ENCODE measurements around the gene DCUN1D4.
A peak's percentile ranks its signal among the peaks of the same experiment; 100 is the strongest.

DCUN1D4 gene

DNA sequence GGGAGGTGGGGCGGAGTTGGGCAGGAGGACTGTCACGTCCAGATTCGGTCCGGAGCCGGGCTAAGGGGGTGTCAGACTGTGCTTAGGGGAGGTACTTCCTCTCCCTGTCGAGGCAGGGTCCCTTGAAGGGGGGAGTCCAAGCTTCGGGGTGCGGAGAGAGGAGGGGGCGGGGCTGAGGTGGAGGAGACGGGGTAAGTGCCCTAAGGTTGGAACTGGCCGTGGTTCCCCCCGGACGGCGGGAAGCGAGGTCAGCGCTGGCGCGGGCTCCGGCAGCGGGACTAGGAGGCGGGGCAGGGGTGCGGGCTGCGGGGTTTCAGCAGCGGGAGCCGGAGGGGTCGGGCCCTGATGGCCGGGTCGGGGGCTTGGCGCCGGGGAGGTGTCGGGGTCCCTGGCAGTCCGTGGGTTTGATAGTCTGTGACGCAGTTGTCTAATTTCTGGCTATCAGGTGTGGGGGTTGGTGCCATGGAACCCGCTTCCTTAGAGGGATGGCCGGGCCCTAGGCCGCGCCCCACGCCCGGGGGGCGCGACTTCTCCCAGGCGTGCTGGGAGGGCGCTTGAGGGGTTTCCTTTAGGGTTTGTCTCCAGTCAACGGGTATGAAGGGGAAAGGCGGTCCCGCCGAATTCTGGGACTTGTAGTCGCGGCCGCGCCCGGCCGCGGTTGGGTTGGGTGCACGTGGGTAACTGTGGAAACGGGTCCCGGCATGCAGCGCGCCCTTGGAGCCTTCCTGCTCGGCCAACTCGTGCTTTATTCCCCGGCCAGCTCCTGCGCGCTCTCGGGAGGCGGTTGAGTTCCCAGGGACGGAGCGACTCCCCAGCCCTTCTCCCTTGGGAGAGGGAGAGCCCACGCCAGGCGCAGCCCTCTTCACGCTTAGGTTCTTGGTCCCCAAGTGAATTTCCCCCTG, 1.5 kb downstream of the DCUN1D4 start:
- H4K91ac ChIP-seq (ENCODE audit: low read length) = peak overlapping the region; percentile 30
- H3K18ac ChIP-seq (ENCODE audit: low read depth in 1 of 2, low read length in 2 of 2) = peak overlapping the region; percentile 79 to 90
- peak overlapping the region in 1 of 2 experiments; percentile 91 for H3K14ac ChIP-seq (ENCODE audit: low read length in 2 of 2)
- H3K9ac ChIP-seq (ENCODE audit: low read length) = peak overlapping the region; percentile 88
- no peak overlapping the region for H2BK12ac ChIP-seq (ENCODE audit: low read length in 2 of 2)
- no peaks in the 10 kb centered on the region for H3K27me3 ChIP-seq (ENCODE audit: control insufficient read depth in 1 of 2, insufficient read depth in 1 of 2, low read length in 2 of 2)
- peaks cover 5% of the 10 kb centered on the region for H3K4me1 ChIP-seq (ENCODE audit: control insufficient read depth, insufficient read depth, low read depth, low read length)
- peak overlapping the region; percentile 49 for H2BK120ac ChIP-seq (ENCODE audit: low read depth, low read length)
- peak overlapping the region in 1 of 2 experiments; percentile 80 for H3K23ac ChIP-seq (ENCODE audit: low read length in 2 of 2)
- H3K4me3 ChIP-seq (ENCODE audit: insufficient read depth in 1 of 2, low read depth in 1 of 2, low read length in 2 of 2) = peak overlapping the region; percentile 79 to 86
- no peak overlapping the region for H2AK5ac ChIP-seq (ENCODE audit: low read length, severe bottlenecking)
- peak overlapping the region; percentile 90 for H2BK15ac ChIP-seq (ENCODE audit: low read depth, poor library complexity, severe bottlenecking)
- H3K9me3 ChIP-seq (ENCODE audit: control insufficient read depth, low read length) = no peaks in the 10 kb centered on the region
- no peak overlapping the region for H2BK5ac ChIP-seq (ENCODE audit: low read depth, low read length, poor library complexity, severe bottlenecking)
- peak; percentile 96 for DNase-seq
- peak overlapping the region; percentile 94 for H2AFZ ChIP-seq (ENCODE audit: low read depth, low read length)
- peak overlapping the region; percentile 69 for H4K8ac ChIP-seq (ENCODE audit: low read length)
- H3K36me3 ChIP-seq (ENCODE audit: control insufficient read depth in 1 of 2, insufficient read depth in 2 of 2, low read depth in 1 of 2, low read length in 2 of 2) = peaks cover 1 to 7% of the 10 kb centered on the region in 2 experiments
- peak overlapping the region; percentile 89 to 94 for H3K4ac ChIP-seq (ENCODE audit: low read depth in 1 of 2, low read length in 2 of 2)
- peaks cover 4% of the 10 kb centered on the region for H3K79me1 ChIP-seq (replicated peaks; ENCODE audit: low read length, poor library complexity, severe bottlenecking)
- H3K27ac ChIP-seq (ENCODE audit: low read length, poor library complexity, severe bottlenecking) = peak overlapping the region; percentile 85
- peak overlapping the region; percentile 67 for H3K4me2 ChIP-seq (ENCODE audit: low read length, poor library complexity, severe bottlenecking)
- whole genome bisulfite sequencing = 1% methylated on average over 70 of the region's 71 CpGs

DNA sequence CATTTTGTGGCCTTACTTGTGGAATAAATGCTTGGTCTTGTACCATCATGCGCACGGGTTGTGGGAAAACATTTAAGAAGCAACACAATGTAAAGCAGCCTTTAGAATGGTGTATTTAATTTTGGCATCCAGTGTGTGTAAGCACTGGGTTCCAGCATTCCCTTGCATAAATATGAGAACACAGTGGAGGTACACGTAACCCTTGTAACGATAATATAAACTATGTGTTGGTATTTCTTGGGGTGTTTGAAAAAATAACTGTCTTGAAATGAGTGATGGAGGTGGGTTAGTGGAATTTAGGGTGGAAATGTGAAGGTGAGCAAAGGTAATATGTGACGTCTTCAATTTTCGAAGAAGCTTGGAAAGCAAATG, 2.1 kb downstream of the DCUN1D4 start:
- Histone ChIP-seq H2BK120ac (ENCODE audit: low read depth, low read length) (no peak overlapping the region), H3K27me3 (ENCODE audit: control insufficient read depth in 1 of 2, insufficient read depth in 1 of 2, low read length in 2 of 2) (no peaks in the 10 kb centered on the region), H3K18ac (ENCODE audit: low read depth in 1 of 2, low read length in 2 of 2) (peak overlapping the region in 1 of 2 experiments; percentile 70), H3K4ac (ENCODE audit: low read depth in 1 of 2, low read length in 2 of 2) (peak overlapping the region in 1 of 2 experiments; percentile 87), H3K4me3 (ENCODE audit: insufficient read depth in 1 of 2, low read depth in 1 of 2, low read length in 2 of 2) (peak overlapping the region; percentile 79 to 86), H4K8ac (ENCODE audit: low read length) (peak overlapping the region; percentile 19), H3K14ac (ENCODE audit: low read length in 2 of 2) (peak overlapping the region in 1 of 2 experiments; percentile 48), H3K9me3 (ENCODE audit: control insufficient read depth, low read length) (no peaks in the 10 kb centered on the region), H2BK15ac (ENCODE audit: low read depth, poor library complexity, severe bottlenecking) (no peak overlapping the region), H3K36me3 (ENCODE audit: control insufficient read depth in 1 of 2, insufficient read depth in 2 of 2, low read depth in 1 of 2, low read length in 2 of 2) (peaks cover 3 to 11% of the 10 kb centered on the region in 2 experiments), H3K23ac (ENCODE audit: low read length in 2 of 2) (peak overlapping the region in 1 of 2 experiments; percentile 59), H3K79me1 (replicated peaks; ENCODE audit: low read length, poor library complexity, severe bottlenecking) (peaks cover 6% of the 10 kb centered on the region), H3K27ac (ENCODE audit: low read length, poor library complexity, severe bottlenecking) (peak overlapping the region; percentile 77), H2AFZ (ENCODE audit: low read depth, low read length) (peak overlapping the region; percentile 94), H3K4me1 (ENCODE audit: control insufficient read depth, insufficient read depth, low read depth, low read length) (peaks cover 6% of the 10 kb centered on the region), H4K91ac (ENCODE audit: low read length) (no peak overlapping the region), H2BK5ac (ENCODE audit: low read depth, low read length, poor library complexity, severe bottlenecking) (no peak overlapping the region), H2AK5ac (ENCODE audit: low read length, severe bottlenecking) (no peak overlapping the region), H3K4me2 (ENCODE audit: low read length, poor library complexity, severe bottlenecking) (peak overlapping the region; percentile 67), H3K9ac (ENCODE audit: low read length) (peak overlapping the region; percentile 88), H2BK12ac (ENCODE audit: low read length in 2 of 2) (no peak overlapping the region)
- WGBS = 70% methylated on average over 6 of the region's 6 CpGs
- DNase-seq = no peak

DNA sequence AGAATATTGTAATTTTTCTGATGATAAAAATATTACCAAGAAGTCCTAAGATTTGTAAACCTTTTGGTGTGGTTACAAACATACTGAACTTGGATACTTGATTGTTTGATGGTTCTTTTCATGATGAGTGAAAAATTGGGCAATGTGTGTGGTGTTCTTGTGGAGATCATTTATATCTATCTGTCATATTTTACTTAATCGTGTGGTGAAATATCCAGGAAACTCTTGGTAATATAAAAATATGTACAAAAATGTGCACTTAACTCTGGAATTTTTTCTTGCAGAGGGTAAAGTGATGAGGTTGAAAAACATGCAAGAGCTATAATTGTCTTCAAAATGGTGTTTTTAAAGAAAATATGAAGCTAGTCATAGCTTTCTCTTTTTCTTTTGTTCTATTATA, 2.8 kb downstream of the DCUN1D4 start:
- Histone ChIP-seq H3K36me3 (ENCODE audit: control insufficient read depth in 1 of 2, insufficient read depth in 2 of 2, low read depth in 1 of 2, low read length in 2 of 2) (peaks cover 3 to 11% of the 10 kb centered on the region in 2 experiments), H4K91ac (ENCODE audit: low read length) (no peak overlapping the region), H4K8ac (ENCODE audit: low read length) (no peak overlapping the region), H2BK5ac (ENCODE audit: low read depth, low read length, poor library complexity, severe bottlenecking) (no peak overlapping the region), H2BK12ac (ENCODE audit: low read length in 2 of 2) (no peak overlapping the region), H3K27me3 (ENCODE audit: control insufficient read depth in 1 of 2, insufficient read depth in 1 of 2, low read length in 2 of 2) (no peaks in the 10 kb centered on the region), H3K4me2 (ENCODE audit: low read length, poor library complexity, severe bottlenecking) (no peak overlapping the region), H3K79me1 (replicated peaks; ENCODE audit: low read length, poor library complexity, severe bottlenecking) (peaks cover 9% of the 10 kb centered on the region), H3K14ac (ENCODE audit: low read length in 2 of 2) (no peak overlapping the region), H3K23ac (ENCODE audit: low read length in 2 of 2) (no peak overlapping the region), H3K4me1 (ENCODE audit: control insufficient read depth, insufficient read depth, low read depth, low read length) (peaks cover 6% of the 10 kb centered on the region), H2AFZ (ENCODE audit: low read depth, low read length) (no peak overlapping the region), H3K9me3 (ENCODE audit: control insufficient read depth, low read length) (no peaks in the 10 kb centered on the region), H2BK120ac (ENCODE audit: low read depth, low read length) (no peak overlapping the region), H3K4me3 (ENCODE audit: insufficient read depth in 1 of 2, low read depth in 1 of 2, low read length in 2 of 2) (no peak overlapping the region), H2AK5ac (ENCODE audit: low read length, severe bottlenecking) (no peak overlapping the region), H3K4ac (ENCODE audit: low read depth in 1 of 2, low read length in 2 of 2) (no peak overlapping the region), H3K18ac (ENCODE audit: low read depth in 1 of 2, low read length in 2 of 2) (no peak overlapping the region), H3K27ac (ENCODE audit: low read length, poor library complexity, severe bottlenecking) (no peak overlapping the region), H2BK15ac (ENCODE audit: low read depth, poor library complexity, severe bottlenecking) (no peak overlapping the region), H3K9ac (ENCODE audit: low read length) (peak overlapping the region; percentile 88)
- DNase-seq = no peak
- no CpG with 5 or more reads among the region's 1 CpG for WGBS

DNA sequence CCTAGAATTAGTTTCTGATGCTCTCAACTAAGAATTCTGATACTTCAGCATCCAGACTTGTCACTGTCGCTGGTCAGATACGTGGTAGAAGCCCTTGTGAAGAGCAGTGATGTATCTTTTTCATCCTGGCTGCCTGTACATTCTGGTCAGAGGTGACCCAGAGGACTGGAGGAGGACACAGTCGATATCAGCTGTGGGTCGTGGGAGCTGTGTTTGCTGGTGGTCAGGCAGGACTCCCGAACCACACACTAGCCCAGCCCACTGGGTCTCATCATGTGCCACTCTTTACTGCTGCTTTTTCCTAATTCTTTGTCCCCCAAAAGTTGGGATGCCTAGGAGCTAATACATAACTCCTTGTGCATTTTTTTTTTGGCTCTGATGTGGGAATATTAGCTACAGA, 6.5 kb downstream of the DCUN1D4 start:
- peak overlapping the region in 1 of 2 experiments; percentile 38 for H2BK12ac ChIP-seq (ENCODE audit: low read length in 2 of 2)
- H2BK120ac ChIP-seq (ENCODE audit: low read depth, low read length) = no peak overlapping the region
- H3K4me1 ChIP-seq (ENCODE audit: control insufficient read depth, insufficient read depth, low read depth, low read length) = peaks cover 12% of the 10 kb centered on the region
- no peak overlapping the region for H2BK5ac ChIP-seq (ENCODE audit: low read depth, low read length, poor library complexity, severe bottlenecking)
- no peak overlapping the region for H3K23ac ChIP-seq (ENCODE audit: low read length in 2 of 2)
- no peaks in the 10 kb centered on the region for H3K27me3 ChIP-seq (ENCODE audit: control insufficient read depth in 1 of 2, insufficient read depth in 1 of 2, low read length in 2 of 2)
- H2AK5ac ChIP-seq (ENCODE audit: low read length, severe bottlenecking) = no peak overlapping the region
- H3K27ac ChIP-seq (ENCODE audit: low read length, poor library complexity, severe bottlenecking) = no peak overlapping the region
- H3K9me3 ChIP-seq (ENCODE audit: control insufficient read depth, low read length) = no peaks in the 10 kb centered on the region
- peaks cover 19% of the 10 kb centered on the region for H3K79me1 ChIP-seq (replicated peaks; ENCODE audit: low read length, poor library complexity, severe bottlenecking)
- no peak overlapping the region for H2BK15ac ChIP-seq (ENCODE audit: low read depth, poor library complexity, severe bottlenecking)
- H3K14ac ChIP-seq (ENCODE audit: low read length in 2 of 2) = peak overlapping the region in 1 of 2 experiments; percentile 18
- 100% methylated on average over 4 of the region's 5 CpGs for WGBS
- no peak for DNase-seq
- H3K4me2 ChIP-seq (ENCODE audit: low read length, poor library complexity, severe bottlenecking) = no peak overlapping the region
- H3K9ac ChIP-seq (ENCODE audit: low read length) = no peak overlapping the region
- no peak overlapping the region for H3K18ac ChIP-seq (ENCODE audit: low read depth in 1 of 2, low read length in 2 of 2)
- no peak overlapping the region for H3K4me3 ChIP-seq (ENCODE audit: insufficient read depth in 1 of 2, low read depth in 1 of 2, low read length in 2 of 2)
- no peak overlapping the region for H2AFZ ChIP-seq (ENCODE audit: low read depth, low read length)
- H4K91ac ChIP-seq (ENCODE audit: low read length) = no peak overlapping the region
- no peak overlapping the region for H3K4ac ChIP-seq (ENCODE audit: low read depth in 1 of 2, low read length in 2 of 2)
- peak overlapping the region; percentile 23 for H4K8ac ChIP-seq (ENCODE audit: low read length)
- peaks cover 3 to 11% of the 10 kb centered on the region in 2 experiments for H3K36me3 ChIP-seq (ENCODE audit: control insufficient read depth in 1 of 2, insufficient read depth in 2 of 2, low read depth in 1 of 2, low read length in 2 of 2)

Measured in mesenchymal stem cell (in vitro differentiated cells and primary cell).